HL-60/S4 treated with retinoic acid at 250 ng/mL for 4 days and 3 days (cell line): ENCODE measurements around the gene YWHAG.
"Not testable (repeated sequence)": the region's sequence is repeated elsewhere in the genome, so short reads cannot be mapped to it uniquely, and the experiment has no call there.

Experiments
- in situ Hi-C: fragments of 300-500 bp; cut with MboI; formaldehyde crosslinking; loops from 2 replicates; pipeline ENCODE4 v1.7.0; 2022; ENCODE audit warnings: low sequenced_read_pairs

The YWHAG gene

DNA sequence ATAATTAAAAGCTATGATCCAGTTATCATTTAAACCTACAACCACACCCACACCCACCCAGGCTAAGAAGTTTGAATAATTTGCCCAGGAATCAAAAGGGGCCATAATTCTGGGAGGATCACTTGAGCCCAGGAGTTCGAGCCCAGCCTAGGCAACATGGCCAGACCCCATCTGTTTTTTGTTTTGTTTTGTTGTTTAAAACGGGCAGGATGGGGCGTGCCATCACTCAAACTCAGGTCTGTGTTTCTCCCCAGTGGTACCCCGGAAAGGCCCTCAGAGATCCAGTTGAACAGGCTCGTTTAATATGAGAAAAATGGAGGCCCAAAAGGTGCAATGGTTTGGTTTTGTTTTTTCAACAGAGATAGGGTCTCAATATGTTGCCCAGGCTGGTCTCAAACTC, 33.0 kb downstream of the YWHAG start:
- in situ Hi-C loops: no loop called here

DNA sequence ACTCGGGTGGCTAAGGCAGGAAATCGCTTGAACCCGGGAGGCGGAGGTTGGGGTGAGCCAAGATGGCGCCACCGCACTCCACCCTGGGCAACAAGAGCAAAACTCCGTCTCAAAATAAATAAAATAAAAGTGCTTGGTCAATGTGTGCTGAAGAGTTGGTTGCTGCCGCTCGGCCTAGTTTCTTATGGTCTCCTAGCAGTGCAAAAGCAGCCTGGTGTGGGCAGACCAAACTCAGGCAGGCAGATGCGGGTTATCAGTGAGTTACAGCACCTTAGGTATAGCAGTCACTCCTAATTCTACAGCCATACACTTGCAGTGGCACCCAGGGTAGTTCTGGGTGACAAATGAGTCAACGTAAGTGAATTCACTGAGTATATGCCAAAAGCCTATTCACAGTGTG, 33.7 kb downstream of the YWHAG start:
- in situ Hi-C loops: no loop called here

DNA sequence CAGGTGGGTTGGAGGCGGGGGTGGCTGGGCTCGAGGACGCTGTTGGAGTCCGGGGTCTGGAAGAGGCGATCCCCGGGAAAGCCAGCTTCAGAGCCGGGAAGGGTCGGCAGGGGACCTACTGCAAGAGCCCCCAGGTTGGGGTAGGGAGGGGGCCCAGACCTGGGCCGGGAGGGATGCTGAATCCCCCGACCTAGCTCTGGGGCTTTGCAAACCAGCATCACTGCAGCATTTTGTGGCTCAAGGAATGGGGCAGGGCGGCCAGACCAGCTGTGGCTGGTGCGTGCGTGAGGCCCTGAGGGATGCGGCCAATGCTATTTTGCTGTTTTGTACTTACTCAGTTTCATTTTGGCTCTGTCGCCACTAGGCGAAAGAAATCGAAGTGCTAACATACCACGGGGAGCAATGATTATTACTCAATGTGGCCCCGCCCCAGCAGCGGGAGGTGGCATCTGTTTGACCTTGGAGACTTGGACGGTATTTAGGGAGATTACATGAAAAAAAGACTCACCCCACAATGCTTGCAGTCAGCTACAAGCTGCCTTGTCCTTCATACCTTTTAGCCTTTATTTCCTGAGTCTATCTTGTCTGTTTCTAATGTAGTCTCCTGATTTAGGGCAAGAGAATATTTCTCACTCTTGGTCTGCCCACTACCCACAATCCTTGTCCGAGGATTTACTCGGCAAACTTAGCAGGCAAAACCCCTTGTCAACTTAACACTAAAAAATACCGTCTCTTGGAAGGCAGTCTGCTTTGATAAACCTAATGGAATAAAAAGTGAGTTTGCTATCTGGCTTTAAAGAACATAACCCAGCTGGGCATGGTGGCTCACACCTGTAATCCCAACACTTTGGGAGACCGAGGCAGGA, 40.1 kb downstream of the YWHAG start:
- in situ Hi-C loops: no loop called here

- in situ Hi-C loops: no loop called here
Observed at GRCh38 chr7:76317782-76318487, 40.9 kb downstream of the YWHAG start.

GRCh38 chr7:76316984-76317781, 41.6 kb downstream of the YWHAG start:
- in situ Hi-C loops: no loop called here

DNA sequence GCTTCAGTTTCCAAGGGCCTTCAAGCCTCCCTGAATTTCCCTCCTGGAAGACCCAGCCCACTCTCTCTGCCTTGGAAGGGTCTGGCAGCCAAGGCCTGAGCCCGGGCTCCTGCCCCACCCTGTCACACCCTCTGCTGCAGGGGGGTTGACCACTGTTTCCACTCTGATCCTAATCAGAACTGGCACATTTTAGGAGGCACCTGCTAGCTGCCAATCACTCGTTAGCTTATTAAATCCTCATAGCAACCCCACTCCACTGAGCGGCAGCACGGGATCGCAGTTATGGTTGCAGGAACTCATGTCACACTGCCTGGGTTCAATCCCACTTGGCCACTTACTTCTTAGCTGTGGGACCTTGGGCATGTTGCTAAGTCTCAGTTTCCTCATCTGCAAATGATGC, 43.4 kb downstream of the YWHAG start:
- in situ Hi-C loops: no loop called here

DNA sequence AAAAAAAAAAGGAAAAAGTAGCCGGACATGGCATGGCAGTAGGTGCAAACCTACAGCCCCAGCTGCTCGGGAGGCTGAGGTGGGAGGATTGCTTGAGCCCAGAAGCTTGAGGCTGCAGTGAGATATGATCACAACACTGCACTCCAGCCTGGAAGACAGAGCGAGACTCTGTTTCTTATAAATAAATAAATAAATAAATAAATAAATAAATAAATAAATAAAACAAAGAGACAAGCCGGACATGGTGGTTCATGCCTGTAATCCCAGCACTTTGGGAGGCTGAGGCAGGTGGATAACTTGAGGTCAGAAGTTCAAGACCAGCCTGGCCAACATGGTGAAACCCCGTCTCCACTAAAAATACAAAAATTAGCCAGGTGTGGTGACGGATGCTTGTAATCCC, 44.1 kb downstream of the YWHAG start:
- in situ Hi-C loops: not testable (repeated sequence)

DNA sequence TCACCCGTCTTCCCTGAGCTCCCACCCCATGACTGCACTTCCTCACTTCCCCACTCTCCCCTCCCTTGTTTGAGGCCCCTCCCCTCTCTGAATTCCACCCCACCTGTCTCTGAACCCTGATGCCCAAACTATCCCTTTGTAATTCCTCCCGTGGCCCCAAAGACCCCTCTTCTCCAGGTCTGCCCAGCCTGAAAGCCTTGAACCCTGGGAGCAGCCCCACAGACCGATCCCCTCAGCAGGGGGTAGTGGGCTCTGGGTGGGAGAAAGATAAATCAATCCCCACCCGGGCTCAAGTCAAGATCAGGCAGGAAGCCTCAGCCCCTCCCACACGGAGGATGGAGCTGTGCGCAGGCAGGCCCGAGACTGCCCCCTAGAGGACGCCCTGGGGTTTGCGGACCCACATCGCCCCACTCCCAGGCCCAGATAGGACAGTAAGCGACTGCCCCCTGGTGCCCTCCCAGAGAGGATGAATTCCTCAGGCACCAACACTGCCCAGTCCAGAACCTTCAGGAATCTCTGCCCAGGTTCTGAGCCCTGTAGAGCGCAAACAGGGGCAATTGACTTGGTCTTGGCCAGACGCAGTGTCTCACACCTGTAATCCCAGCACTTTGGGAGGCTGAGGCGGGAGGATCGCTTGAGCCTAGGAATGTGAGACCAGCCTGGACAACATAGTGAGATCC, 44.6 kb downstream of the YWHAG start:
- in situ Hi-C loops: no loop called here

DNA sequence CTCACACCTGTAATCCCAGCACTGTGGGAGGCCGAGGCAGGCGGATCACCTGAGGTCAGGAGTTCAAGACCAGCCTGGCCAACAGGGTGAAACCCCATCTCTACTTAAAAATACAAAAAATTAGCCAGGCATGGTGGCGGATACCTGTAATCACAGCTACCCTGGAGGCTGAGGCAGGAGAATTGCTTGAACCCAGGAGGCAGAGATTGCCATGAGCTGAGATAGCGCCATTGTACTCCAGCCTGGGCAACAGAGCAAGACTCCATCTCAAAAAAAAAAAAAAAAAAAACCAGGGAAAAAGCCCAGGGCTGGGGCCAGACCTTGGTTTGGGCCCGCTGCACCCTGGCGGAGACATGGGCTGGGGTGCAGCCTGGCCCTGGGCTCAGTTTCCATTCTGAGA, 47.0 kb downstream of the YWHAG start:
- in situ Hi-C loops: not testable (repeated sequence)

DNA sequence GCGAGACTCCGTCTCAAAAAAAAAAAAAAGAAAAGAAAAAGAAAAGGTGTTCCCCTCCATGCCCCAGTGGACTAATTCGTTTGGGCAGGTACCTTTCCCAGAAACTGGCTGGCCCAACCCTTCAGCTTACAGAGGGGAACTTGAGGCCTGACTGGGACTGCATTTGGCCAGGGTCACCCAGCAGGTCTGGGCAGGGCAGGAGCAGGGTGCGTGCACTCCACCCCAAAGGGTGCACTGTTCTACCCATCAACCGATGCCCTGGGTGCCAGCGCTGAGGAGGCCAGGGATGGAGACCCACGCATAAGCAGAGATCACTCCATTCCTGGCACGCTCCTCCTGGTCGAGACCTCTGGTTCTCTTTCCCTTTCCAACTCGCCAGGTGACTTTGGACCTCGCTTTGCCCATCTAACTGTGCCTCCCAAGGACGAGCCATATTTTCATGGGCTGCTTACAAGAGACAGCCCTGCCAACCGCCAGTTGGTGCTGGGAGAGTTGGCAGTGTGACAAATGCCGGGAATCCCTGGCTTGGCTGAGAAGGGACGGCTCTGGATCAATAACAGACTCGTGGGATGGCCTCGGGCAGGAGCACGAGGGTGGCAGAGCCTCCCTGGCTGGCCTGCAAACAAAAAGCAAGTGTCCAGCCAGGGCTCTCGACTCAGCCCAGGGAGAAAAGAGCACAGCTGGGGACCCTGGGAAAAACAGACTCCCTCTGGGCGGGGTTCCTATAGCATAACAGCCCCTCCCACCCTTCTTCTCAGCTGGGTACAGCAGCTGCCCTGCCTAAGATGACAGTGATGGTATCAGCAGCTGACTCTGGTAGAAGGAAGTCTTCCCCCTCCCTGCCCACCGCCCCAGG, 48.5 kb downstream of the YWHAG start:
- in situ Hi-C loops: no loop called here

DNA sequence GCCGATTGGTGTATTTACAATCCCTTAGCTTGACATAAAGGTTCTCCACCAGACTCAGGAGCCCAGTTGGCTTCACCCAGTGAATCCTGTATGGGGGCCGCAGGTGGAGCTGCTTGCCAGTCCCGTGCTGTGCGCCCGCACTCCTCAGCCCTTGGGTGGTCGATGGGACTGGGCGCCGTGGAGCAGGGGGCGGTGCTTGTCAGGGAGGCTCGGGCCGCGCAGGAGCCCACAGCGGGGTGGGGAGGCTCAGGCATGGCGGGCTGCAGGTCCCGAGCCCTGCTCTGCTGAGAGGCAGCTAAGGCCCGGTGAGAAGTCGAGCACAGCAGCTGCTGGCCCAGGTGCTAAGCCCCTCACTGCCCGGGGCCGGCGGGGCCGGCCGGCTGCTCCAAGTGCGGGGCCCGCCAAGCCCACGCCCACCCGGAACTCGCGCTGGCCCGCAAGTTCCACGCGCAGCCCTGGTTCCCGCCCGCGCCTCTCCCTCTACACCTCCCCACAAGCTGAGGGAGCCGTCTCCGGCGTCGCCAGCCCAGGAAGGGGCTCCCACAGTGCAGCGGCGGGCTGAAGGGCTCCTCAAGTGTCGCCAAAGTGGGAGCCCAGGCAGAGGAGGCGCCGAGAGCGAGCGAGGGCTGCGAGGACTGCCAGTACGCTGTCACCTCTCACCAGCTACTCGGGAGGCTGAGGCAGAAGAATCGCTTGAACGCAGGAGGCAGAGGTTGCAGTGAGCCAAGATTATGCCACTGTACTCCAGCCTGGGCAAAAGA, 49.3 kb downstream of the YWHAG start:
- in situ Hi-C loops: not testable (repeated sequence)

GRCh38 chr7:76308874-76309273, 49.9 kb downstream of the YWHAG start:
- in situ Hi-C loops: not testable (repeated sequence)

- in situ Hi-C loops: no loop called here
Observed at GRCh38 chr7:76304888-76305375, 53.9 kb downstream of the YWHAG start.

DNA sequence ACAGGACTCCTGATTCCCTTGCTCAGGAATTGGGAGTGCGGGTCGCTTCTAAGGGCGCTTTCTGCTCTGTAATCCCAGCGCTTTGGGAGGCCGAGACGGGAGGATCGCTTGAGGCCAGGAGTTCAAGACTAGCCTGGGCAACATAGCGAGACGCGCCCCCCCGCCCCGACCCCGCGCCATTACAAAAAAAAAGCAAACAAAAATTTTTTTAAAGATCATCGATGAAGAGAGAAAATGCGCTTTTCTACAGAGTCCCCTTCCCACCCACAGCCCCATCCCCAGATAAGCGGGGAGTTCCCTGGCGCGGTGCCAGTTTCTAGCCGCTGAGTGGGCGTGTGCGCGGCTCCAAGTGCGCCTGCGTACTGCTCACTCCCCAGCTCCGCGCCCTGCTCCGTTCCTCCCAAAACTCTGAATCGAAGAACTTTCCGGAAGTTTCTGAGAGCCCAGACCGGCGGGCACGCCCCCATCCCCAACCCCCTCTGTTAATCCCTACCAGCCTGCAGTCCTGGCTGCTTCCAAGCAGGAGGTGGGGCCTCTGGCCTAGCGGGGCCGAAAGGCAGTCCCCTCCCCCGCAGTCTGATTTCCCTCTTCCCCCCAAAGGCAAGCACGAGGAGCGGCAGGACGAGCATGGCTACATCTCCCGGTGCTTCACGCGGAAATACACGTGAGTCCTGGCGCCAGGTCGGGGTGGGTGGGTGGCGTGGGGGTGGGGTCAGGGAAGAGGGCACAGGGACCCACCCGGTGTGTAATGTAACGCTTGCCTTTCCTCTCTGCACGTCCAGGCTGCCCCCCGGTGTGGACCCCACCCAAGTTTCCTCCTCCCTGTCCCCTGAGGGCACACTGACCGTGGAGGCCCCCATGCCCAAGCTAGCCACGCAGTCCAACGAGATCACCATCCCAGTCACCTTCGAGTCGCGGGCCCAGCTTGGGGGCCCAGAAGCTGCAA, 55.3 kb downstream of the YWHAG start:
- in situ Hi-C loops: no loop called here

DNA sequence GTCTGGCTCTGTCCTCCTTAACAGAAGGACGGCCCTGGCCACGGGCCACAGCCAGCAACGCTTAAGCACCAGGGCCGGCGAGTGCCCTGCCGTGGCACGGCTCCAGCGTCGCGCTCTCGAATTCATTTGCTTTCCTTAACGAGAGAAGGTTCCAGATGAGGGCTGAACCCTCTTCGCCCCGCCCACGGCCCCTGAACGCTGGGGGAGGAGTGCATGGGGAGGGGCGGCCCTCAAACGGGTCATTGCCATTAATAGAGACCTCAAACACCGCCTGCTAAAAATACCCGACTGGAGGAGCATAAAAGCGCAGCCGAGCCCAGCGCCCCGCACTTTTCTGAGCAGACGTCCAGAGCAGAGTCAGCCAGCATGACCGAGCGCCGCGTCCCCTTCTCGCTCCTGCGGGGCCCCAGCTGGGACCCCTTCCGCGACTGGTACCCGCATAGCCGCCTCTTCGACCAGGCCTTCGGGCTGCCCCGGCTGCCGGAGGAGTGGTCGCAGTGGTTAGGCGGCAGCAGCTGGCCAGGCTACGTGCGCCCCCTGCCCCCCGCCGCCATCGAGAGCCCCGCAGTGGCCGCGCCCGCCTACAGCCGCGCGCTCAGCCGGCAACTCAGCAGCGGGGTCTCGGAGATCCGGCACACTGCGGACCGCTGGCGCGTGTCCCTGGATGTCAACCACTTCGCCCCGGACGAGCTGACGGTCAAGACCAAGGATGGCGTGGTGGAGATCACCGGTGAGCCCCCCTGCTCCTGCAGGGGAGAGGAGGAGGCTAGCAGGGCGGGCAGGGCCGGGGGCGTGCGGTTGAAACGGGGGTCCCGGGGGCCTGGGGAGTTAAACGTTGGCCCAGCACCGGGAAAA, 56.2 kb downstream of the YWHAG start, which contains the start of gene HSPB1:
Gene HSPB1, plus strand, starts transcription at position 327 of the 855 bp plus-strand sequence. Its CDS starts 40 bp downstream, at position 367.
- in situ Hi-C loops: no loop called here

DNA sequence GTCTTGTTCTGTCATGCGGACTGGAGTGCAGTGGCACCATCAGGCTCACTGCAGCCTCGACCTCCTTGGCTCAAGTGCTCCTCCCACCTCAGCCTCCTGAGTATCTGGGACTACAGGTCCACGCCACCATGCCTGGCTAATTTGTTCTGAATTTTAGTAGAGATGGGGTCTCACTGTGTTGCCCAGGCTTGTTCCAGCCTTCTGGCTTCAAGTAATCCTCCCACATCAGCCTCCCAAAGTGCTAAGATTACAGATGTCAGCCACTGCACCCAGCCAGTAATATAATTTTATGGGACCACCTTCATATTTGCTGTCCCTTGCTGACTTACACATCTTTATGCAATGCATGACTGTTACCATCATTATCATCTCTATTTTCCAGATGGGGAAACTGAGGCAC, 57.8 kb downstream of the YWHAG start:
- in situ Hi-C loops: no loop called here

- in situ Hi-C loops: no loop called here
Observed at GRCh38 chr7:76300166-76300731, 58.5 kb downstream of the YWHAG start.
